ENCODE measurements around the gene PRKD1.

Gene PRKD1

GRCh38 chr14:29654901-29655550, 272.6 kb downstream of the PRKD1 start:
- no peak for DNase-seq

GRCh38 chr14:29653303-29653702, 274.3 kb downstream of the PRKD1 start:
- DNase-seq = no peak

GRCh38 chr14:29652571-29652970, 275.1 kb downstream of the PRKD1 start:
- DNase-seq = no peak

GRCh38 chr14:29650554-29651269, 276.9 kb downstream of the PRKD1 start:
- DNase-seq = no peak

- no peak for DNase-seq
Observed at GRCh38 chr14:29649170-29649569, 278.5 kb downstream of the PRKD1 start.

GRCh38 chr14:29648045-29648444, 279.6 kb downstream of the PRKD1 start:
- no peak for DNase-seq

GRCh38 chr14:29645117-29645516, 282.5 kb downstream of the PRKD1 start:
- DNase-seq = no peak

GRCh38 chr14:29643433-29644211, 284.0 kb downstream of the PRKD1 start:
- DNase-seq = no peak

GRCh38 chr14:29637411-29637810, 290.2 kb downstream of the PRKD1 start:
- DNase-seq = no peak

- DNase-seq = no peak
Observed at GRCh38 chr14:29636870-29637269, 290.8 kb downstream of the PRKD1 start.

GRCh38 chr14:29630566-29631160, 297.0 kb downstream of the PRKD1 start:
- no peak for DNase-seq

GRCh38 chr14:29629839-29630238, 297.8 kb downstream of the PRKD1 start:
- DNase-seq = no peak

GRCh38 chr14:29627137-29627536, 300.5 kb downstream of the PRKD1 start:
- no peak for DNase-seq

GRCh38 chr14:29618323-29619067, 309.2 kb downstream of the PRKD1 start:
- DNase-seq = no peak

- DNase-seq = no peak
Observed at GRCh38 chr14:29616922-29617321, 310.7 kb downstream of the PRKD1 start.

GRCh38 chr14:29608861-29609260, 318.8 kb downstream of the PRKD1 start:
- DNase-seq = no peak

- no peak for DNase-seq
Observed at GRCh38 chr14:29607169-29607568, 320.5 kb downstream of the PRKD1 start.

- DNase-seq = no peak
Observed at GRCh38 chr14:29603696-29604095, 324.0 kb downstream of the PRKD1 start.

GRCh38 chr14:29601616-29602015, 326.0 kb downstream of the PRKD1 start:
- DNase-seq = no peak

GRCh38 chr14:29587761-29588470, 339.7 kb downstream of the PRKD1 start:
- no peak for DNase-seq

GRCh38 chr14:29587046-29587445, 340.6 kb downstream of the PRKD1 start:
- DNase-seq = no peak

GRCh38 chr14:29584992-29585391, 342.7 kb downstream of the PRKD1 start:
- DNase-seq = no peak

All from stimulated activated CD4-positive, alpha-beta T cell treated with anti-CD3 and anti-CD28 coated beads, Interleukin-4, amount 100 ng/mL, for 24 hours (primary cell).